Stimulated activated memory B cell treated with anti-CD40 and anti-IgM and Interleukin-4, amounts not matched to agents 10 μg/mL and 1 μg/mL and 100 μg/mL, for 72 hours (primary cell): Measurements from ENCODE around the gene APOA5.
A peak's percentile ranks its signal among the peaks of the same experiment; 100 is the strongest.

Experiments used
- ATAC-seq: fragments of 150-1000 bp; cut with Tn5 transposase; 2 replicates; pipeline ENCODE4 v1.10.0; 2021
- H3K27ac Mint-ChIP-seq: one replicate; pipeline ENCODE4 v1.8.0; 2022; ENCODE audit warnings: mild to moderate bottlenecking, mixed read lengths
- H3K27me3 Mint-ChIP-seq: one replicate; pipeline ENCODE4 v1.8.0; 2022; ENCODE audit warnings: mixed read lengths
- H3K36me3 Mint-ChIP-seq: one replicate; pipeline ENCODE4 v1.8.0; 2022; ENCODE audit warnings: mixed read lengths
- H3K4me1 Mint-ChIP-seq: one replicate; pipeline ENCODE4 v1.8.0; 2022; ENCODE audit warnings: mixed read lengths
- H3K4me3 Mint-ChIP-seq: one replicate; pipeline ENCODE4 v1.8.0; 2022; ENCODE audit warnings: mild to moderate bottlenecking, moderate library complexity, mixed read lengths
- H3K9me3 Mint-ChIP-seq: one replicate; pipeline ENCODE4 v1.8.0; 2022; ENCODE audit warnings: mixed read lengths

APOA5 gene

GRCh38 chr11:116792869-116793771 is 1.4 kb upstream of the APOA5 start:
- Mint-ChIP-seq H3K4me3 (no peak overlapping the region), H3K4me1 (peaks cover 16% of the 10 kb centered on the region), H3K27ac (no peak overlapping the region), H3K36me3 (no peaks in the 10 kb centered on the region), H3K9me3 (no peaks in the 10 kb centered on the region), H3K27me3 (peaks cover 10% of the 10 kb centered on the region)
- ATAC-seq: no peak

DNA sequence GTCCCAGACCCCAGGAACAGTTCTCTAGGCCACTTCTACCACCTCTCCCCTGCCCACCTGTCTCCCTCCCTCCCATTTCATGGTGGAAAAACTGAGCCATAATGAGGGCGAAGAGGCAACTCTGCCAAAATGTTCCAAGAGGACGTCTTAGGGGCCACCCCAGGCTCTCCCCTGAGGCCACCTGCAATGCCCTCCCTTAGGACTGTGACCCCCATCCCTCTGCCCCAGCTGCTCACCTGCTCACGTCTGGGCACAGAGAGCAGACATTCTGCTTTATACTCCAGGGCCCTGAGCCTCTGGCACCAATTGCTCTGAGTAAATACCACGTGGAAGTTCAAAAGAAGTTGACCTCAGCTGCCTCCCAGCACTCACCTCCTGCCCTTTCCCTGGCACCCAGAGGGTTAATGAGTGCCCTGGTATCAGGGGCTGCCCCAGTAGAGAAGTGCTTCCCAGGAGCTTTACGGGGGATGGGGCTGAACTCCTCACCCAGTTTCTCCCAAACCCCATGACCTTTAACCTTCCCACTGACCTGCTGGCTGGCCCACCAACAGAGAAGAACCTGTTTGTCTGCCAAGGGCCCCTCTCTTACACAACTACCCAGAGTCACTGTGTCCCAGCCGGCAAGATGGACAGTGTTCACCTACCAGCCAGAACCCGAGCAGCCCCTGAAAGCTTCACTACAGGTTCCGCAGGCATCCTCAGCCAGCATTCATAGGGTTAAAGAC is 627 bp upstream of the APOA5 start:
- ATAC-seq: no peak
- H3K27ac Mint-ChIP-seq: no peak overlapping the region
- peaks cover under 1% of the 10 kb centered on the region for H3K36me3 Mint-ChIP-seq
- H3K9me3 Mint-ChIP-seq: no peaks in the 10 kb centered on the region
- H3K27me3 Mint-ChIP-seq: peaks cover 9% of the 10 kb centered on the region
- no peak overlapping the region for H3K4me3 Mint-ChIP-seq
- peaks cover 18% of the 10 kb centered on the region for H3K4me1 Mint-ChIP-seq

GRCh38 chr11:116791002-116791812 is 472 bp downstream of the APOA5 start:
- peaks cover 9% of the 10 kb centered on the region for H3K27me3 Mint-ChIP-seq
- no peaks in the 10 kb centered on the region for H3K9me3 Mint-ChIP-seq
- peaks cover 5% of the 10 kb centered on the region for H3K36me3 Mint-ChIP-seq
- peak; percentile 52 for ATAC-seq
- H3K4me1 Mint-ChIP-seq: peaks cover 24% of the 10 kb centered on the region
- H3K4me3 Mint-ChIP-seq: no peak overlapping the region
- H3K27ac Mint-ChIP-seq: no peak overlapping the region

- H3K27me3 Mint-ChIP-seq: peaks cover 9% of the 10 kb centered on the region
- no peak overlapping the region for H3K27ac Mint-ChIP-seq
- H3K4me1 Mint-ChIP-seq: peaks cover 24% of the 10 kb centered on the region
- no peaks in the 10 kb centered on the region for H3K9me3 Mint-ChIP-seq
- peaks cover 10% of the 10 kb centered on the region for H3K36me3 Mint-ChIP-seq
- H3K4me3 Mint-ChIP-seq: no peak overlapping the region
- ATAC-seq: no peak
These were observed 1.3 kb downstream of the APOA5 start for GRCh38 chr11:116790167-116791001.

- Mint-ChIP-seq H3K4me1 (peaks cover 24% of the 10 kb centered on the region), H3K36me3 (peaks cover 24% of the 10 kb centered on the region), H3K27ac (peak overlapping the region; percentile 93)
These were observed 2.7 kb downstream of the APOA5 start for GRCh38 chr11:116788975-116789374.

DNA sequence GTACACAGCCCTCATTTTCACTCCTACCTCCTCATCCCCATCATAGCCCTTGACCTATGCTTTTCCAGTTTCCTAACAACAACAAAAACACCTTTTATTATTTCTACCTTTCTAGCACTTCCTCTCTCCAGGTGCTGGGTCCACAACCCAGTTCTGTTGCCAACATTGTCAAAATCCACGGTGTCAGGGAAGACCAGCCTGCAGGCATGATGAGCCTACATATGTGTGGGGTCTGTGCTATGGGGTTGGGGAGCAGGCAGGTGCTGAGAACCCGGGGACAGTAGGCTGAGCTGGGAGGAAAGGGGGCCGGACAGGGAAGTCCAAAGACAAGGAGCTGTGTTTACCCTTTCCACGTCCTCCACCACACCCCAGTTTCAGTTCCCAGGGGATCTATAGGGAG is 3.1 kb downstream of the APOA5 start:
- peaks cover 9% of the 10 kb centered on the region for H3K27me3 Mint-ChIP-seq
- H3K4me3 Mint-ChIP-seq: peak overlapping the region; percentile 84
- peaks cover 25% of the 10 kb centered on the region for H3K36me3 Mint-ChIP-seq
- peaks cover 24% of the 10 kb centered on the region for H3K4me1 Mint-ChIP-seq
- ATAC-seq: no peak
- H3K27ac Mint-ChIP-seq: peak overlapping the region; percentile 93
- H3K9me3 Mint-ChIP-seq: no peaks in the 10 kb centered on the region

More at GRCh38 chr11:116788975-116789374, 2.7 kb downstream of the APOA5 start:
- Mint-ChIP-seq H3K4me3 (peak overlapping the region; percentile 84), H3K9me3 (no peaks in the 10 kb centered on the region), H3K27me3 (peaks cover 9% of the 10 kb centered on the region)
- no peak for ATAC-seq

GRCh38 chr11:116787786-116788486 is 3.7 kb downstream of the APOA5 start, which contains the start of gene ZPR1:
ZPR1 (minus strand) TSS chr11:116788023; CDS start chr11:116787990, 33 bp downstream.
- no peaks in the 10 kb centered on the region for H3K9me3 Mint-ChIP-seq
- H3K36me3 Mint-ChIP-seq: peaks cover 31% of the 10 kb centered on the region

GRCh38 chr11:116787436-116787785 is 4.3 kb downstream of the APOA5 start:
- peak; percentile 34 for ATAC-seq
- H3K4me3 Mint-ChIP-seq: peak overlapping the region; percentile 84

More at GRCh38 chr11:116787786-116788486, 3.7 kb downstream of the APOA5 start, which contains the start of gene ZPR1:
- Mint-ChIP-seq H3K4me3 (peak within 1 kb of the TSS; percentile 84), H3K27ac (peak within 1 kb of the TSS; percentile 93), H3K27me3 (peaks cover 9% of the 10 kb centered on the region), H3K4me1 (peaks cover 30% of the 10 kb centered on the region)
- peak; percentile 95 for ATAC-seq

GRCh38 chr11:116786966-116787365 is 4.7 kb downstream of the APOA5 start:
- Mint-ChIP-seq H3K4me3 (peak overlapping the region; percentile 84), H3K27me3 (peaks cover 9% of the 10 kb centered on the region), H3K27ac (peak overlapping the region; percentile 93), H3K4me1 (peaks cover 39% of the 10 kb centered on the region), H3K9me3 (no peaks in the 10 kb centered on the region), H3K36me3 (peaks cover 40% of the 10 kb centered on the region)
- ATAC-seq: no peak

More at GRCh38 chr11:116787436-116787785, 4.3 kb downstream of the APOA5 start:
- Mint-ChIP-seq H3K36me3 (peaks cover 36% of the 10 kb centered on the region), H3K4me1 (peaks cover 35% of the 10 kb centered on the region), H3K27me3 (peaks cover 9% of the 10 kb centered on the region), H3K27ac (peak overlapping the region; percentile 93), H3K9me3 (no peaks in the 10 kb centered on the region)

- peaks cover 47% of the 10 kb centered on the region for H3K36me3 Mint-ChIP-seq
- peaks cover 37% of the 10 kb centered on the region for H3K4me1 Mint-ChIP-seq
- no peak for ATAC-seq
- H3K27ac Mint-ChIP-seq: no peak overlapping the region
- no peaks in the 10 kb centered on the region for H3K9me3 Mint-ChIP-seq
- H3K4me3 Mint-ChIP-seq: peak overlapping the region; percentile 84
- peaks cover 9% of the 10 kb centered on the region for H3K27me3 Mint-ChIP-seq
These were observed 5.4 kb downstream of the APOA5 start for GRCh38 chr11:116786326-116786725.

GRCh38 chr11:116782728-116783127 is 9.0 kb downstream of the APOA5 start:
- Mint-ChIP-seq H3K27me3 (no peaks in the 10 kb centered on the region), H3K9me3 (no peaks in the 10 kb centered on the region), H3K4me1 (peaks cover 22% of the 10 kb centered on the region), H3K36me3 (peaks cover 77% of the 10 kb centered on the region), H3K27ac (no peak overlapping the region), H3K4me3 (no peak overlapping the region)
- no peak for ATAC-seq

- H3K27ac Mint-ChIP-seq: no peak overlapping the region
- peaks cover 26% of the 10 kb centered on the region for H3K4me1 Mint-ChIP-seq
- no peaks in the 10 kb centered on the region for H3K27me3 Mint-ChIP-seq
- H3K36me3 Mint-ChIP-seq: peaks cover 69% of the 10 kb centered on the region
- no peaks in the 10 kb centered on the region for H3K9me3 Mint-ChIP-seq
- H3K4me3 Mint-ChIP-seq: no peak overlapping the region
- ATAC-seq: no peak
These were observed 13.1 kb downstream of the APOA5 start for GRCh38 chr11:116778556-116778955.

GRCh38 chr11:116777056-116777455 is 14.6 kb downstream of the APOA5 start:
- Mint-ChIP-seq H3K4me1 (peaks cover 16% of the 10 kb centered on the region), H3K27me3 (no peaks in the 10 kb centered on the region), H3K27ac (no peak overlapping the region), H3K4me3 (no peak overlapping the region), H3K36me3 (peaks cover 54% of the 10 kb centered on the region), H3K9me3 (no peaks in the 10 kb centered on the region)
- ATAC-seq: no peak
